ENCODE data around the gene NRIP3. TPM values are rescaled to one million over a fixed set of nuclear protein-coding genes. Genes with fewer than 3 reads are reported as not detected.

The NRIP3 gene
- total RNA-seq: 1 to 10 TPM; 1.9 to 2.4 (median 2.0) TPM

DNA sequence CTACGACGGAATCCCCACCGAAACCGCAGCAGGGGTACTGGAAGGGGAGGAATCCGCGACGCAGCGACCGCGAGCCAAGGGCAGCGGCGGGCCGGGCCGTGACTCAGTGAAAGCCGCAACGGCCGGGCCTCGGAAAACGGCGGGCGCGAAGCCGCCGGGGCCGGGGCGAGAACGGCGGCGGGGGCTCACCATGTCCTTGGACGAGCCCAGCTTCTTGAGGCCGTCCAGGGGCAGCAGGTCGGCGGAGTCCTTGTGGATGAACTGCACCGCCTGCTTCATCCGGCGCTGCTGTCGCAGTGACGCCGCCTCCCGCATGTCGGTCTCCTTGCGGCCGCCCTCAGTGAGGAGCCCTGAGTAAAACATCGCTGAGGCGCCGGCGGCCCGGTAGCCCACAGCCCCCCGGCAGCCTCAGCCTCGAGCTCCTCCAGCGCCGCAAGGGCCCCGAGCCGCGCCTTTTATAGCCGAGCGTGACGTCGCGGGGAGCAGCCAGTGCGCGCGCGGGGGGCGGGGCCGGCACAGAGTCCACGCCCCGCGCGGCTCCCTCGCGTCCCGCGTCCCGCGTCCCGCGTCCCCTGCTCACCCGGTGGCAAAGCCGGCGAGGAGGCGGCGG is at the start of gene NRIP3:
TSS of gene NRIP3 (minus strand) at position 429 of the 610 bp plus-strand sequence. CDS start at position 363, 66 bp downstream.
- Mint-ChIP-seq H3K27me3 (ENCODE audit: low read depth) (peaks cover 43% of the 10 kb centered on the region), H3K4me3 (peak within 1 kb of the TSS; percentile 78)

DNA sequence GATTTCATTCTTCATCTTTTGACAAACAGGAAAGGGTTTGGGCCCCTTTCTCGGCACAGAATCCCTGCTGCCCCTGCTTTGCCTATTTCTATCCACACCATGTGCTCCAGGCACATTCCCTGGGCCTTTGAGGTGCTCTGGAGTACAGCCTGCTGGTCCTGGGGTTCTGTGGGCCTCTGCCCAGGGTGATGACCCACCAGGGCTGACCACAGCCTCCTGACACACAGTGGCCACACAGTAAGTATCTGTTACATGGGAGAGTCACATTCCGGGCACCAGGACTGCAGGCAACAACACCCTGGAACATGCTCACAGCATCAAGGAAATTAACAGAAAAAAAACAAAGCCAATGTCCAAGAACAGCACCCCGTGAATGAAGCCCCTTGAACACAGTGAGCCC is 48.5 kb upstream of the NRIP3 start:
- Mint-ChIP-seq H3K4me3 (no peak overlapping the region), H3K4me1 (ENCODE audit: low read depth) (no peaks in the 10 kb centered on the region), H3K36me3 (ENCODE audit: insufficient read depth) (no peaks in the 10 kb centered on the region), H3K27me3 (ENCODE audit: low read depth) (no peaks in the 10 kb centered on the region), H3K9me3 (no peaks in the 10 kb centered on the region)
- no peak for DNase-seq
- no peak for ATAC-seq

More for the DNA sequence above, at the start of gene NRIP3:
- Mint-ChIP-seq H3K4me1 (ENCODE audit: low read depth) (peaks cover 31% of the 10 kb centered on the region), H3K36me3 (ENCODE audit: insufficient read depth) (no peaks in the 10 kb centered on the region), H3K9me3 (no peaks in the 10 kb centered on the region)
- ATAC-seq: peak; percentile 62 to 66
- DNase-seq: peak; percentile 75

DNA sequence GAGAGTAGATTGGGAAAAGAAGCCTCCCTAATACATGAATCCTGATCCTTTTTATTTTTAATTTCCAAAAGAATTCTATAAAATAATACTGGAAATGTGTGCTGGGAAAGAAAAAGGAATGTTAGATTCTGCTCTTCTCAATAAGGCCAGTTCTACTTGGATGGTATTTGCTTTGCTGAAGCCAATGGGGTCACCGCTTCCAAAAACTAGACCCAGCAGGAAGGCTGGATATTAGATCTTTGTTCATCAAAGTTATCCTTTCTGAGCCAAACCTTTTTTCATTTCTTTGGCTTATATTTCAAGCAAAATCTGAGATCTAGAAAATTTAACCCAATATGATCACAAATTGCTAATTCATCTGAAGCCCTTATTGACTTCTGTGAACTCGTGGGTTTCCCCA is 46.2 kb upstream of the NRIP3 start:
- H3K4me1 Mint-ChIP-seq (ENCODE audit: low read depth): no peaks in the 10 kb centered on the region
- no peaks in the 10 kb centered on the region for H3K36me3 Mint-ChIP-seq (ENCODE audit: insufficient read depth)
- ATAC-seq: no peak
- no peak overlapping the region for H3K4me3 Mint-ChIP-seq
- H3K9me3 Mint-ChIP-seq: no peaks in the 10 kb centered on the region
- no peak for DNase-seq
- no peaks in the 10 kb centered on the region for H3K27me3 Mint-ChIP-seq (ENCODE audit: low read depth)

DNA sequence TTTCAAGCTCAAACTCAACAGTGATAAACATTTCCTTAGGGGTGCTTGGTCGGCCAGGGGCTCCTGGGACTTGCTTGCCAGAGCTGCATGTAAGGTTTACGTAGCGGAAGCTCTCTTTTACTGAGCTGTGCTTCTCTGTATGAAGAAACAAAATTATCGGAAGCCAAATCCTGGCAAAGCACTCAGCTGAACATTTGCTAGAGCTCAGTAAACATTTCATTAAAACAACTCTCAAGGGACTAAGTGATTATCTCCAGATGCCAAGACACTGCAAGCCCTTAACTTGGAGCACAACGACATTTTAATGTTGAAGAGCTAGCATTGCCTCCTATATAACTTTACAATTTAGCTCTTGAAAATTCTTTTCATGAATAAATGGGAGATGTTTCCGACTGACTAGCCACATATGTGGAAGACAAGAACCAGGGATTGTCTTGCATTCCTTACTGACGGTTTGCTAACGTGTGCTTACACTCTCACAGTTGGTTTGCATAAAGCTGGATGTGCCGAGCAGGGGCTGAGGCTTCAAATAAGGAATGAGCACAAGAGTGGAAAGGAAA is 44.2 kb upstream of the NRIP3 start:
- no peak for ATAC-seq
- no peaks in the 10 kb centered on the region for H3K27me3 Mint-ChIP-seq (ENCODE audit: low read depth)
- H3K4me1 Mint-ChIP-seq (ENCODE audit: low read depth): no peaks in the 10 kb centered on the region
- no peaks in the 10 kb centered on the region for H3K9me3 Mint-ChIP-seq
- H3K36me3 Mint-ChIP-seq (ENCODE audit: insufficient read depth): no peaks in the 10 kb centered on the region
- H3K4me3 Mint-ChIP-seq: no peak overlapping the region
- DNase-seq: no peak

DNA sequence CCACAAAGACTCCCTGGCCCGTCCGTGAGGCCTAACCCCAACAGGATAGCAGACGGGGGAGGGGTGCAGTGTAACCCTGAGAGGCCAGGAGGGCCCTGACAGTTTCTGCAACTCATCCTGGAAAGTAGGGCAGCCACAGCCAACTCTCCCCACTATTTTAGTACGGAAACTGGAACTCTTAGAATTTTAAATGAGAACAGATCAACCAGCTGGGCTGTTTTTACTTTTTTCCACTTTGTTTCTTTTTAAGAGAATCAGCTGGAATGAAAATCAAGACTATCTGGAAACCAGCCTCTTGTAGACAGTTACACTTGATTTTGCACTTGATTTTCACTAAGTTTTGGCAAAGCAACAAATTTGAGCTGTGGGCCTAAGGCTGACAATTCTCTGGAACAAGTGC is 42.7 kb upstream of the NRIP3 start:
- ATAC-seq (no peak), DNase-seq (no peak)
- no peaks in the 10 kb centered on the region for H3K27me3 Mint-ChIP-seq (ENCODE audit: low read depth)
- H3K36me3 Mint-ChIP-seq (ENCODE audit: insufficient read depth): no peaks in the 10 kb centered on the region
- no peaks in the 10 kb centered on the region for H3K4me1 Mint-ChIP-seq (ENCODE audit: low read depth)
- no peaks in the 10 kb centered on the region for H3K9me3 Mint-ChIP-seq
- H3K4me3 Mint-ChIP-seq: no peak overlapping the region

DNA sequence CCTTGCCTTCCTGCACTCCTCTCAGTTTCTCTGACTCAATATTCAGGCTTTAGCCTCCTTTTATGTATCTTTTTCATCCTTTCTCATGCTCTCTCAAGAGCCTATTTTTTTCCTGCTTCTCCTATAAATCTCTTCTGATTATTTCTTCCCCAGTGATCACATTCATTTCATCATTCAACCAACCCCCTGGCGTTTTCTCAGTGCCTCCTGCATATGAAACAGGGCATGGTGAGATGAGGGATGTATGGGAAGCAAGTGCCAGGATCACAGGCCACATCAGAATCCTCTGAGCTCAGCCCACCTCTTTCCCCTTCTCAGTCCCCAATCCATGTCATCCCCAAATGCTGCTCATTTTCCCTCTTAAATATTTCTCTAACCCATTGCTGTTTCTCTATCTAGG is 38.7 kb upstream of the NRIP3 start:
- H3K9me3 Mint-ChIP-seq: no peaks in the 10 kb centered on the region
- H3K27me3 Mint-ChIP-seq (ENCODE audit: low read depth): peaks cover 11% of the 10 kb centered on the region
- ATAC-seq (no peak), DNase-seq (no peak)
- H3K4me3 Mint-ChIP-seq: no peak overlapping the region
- H3K4me1 Mint-ChIP-seq (ENCODE audit: low read depth): no peaks in the 10 kb centered on the region
- no peaks in the 10 kb centered on the region for H3K36me3 Mint-ChIP-seq (ENCODE audit: insufficient read depth)

DNA sequence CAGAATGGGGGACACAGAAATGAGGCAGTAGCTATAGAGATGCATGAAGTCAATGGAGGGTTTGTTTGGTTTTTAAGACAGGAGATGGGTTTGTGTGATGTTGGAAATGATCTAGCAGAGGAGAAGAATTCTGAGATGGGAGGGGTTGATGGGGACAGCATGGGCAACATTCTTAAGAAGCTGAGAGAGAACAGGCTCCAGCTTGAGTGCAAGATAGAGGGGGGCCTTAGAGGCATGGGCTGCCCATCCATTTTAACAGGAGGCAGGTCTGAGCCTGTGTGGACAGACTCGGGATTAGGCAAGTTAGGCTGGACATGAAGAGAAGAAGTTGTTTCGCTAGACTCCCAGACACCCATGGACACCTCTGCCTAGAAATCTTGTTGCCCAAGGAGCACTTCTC is 37.9 kb upstream of the NRIP3 start:
- H3K36me3 Mint-ChIP-seq (ENCODE audit: insufficient read depth): no peaks in the 10 kb centered on the region
- no peak for DNase-seq
- H3K27me3 Mint-ChIP-seq (ENCODE audit: low read depth): peaks cover 11% of the 10 kb centered on the region
- H3K9me3 Mint-ChIP-seq: no peaks in the 10 kb centered on the region
- H3K4me3 Mint-ChIP-seq: no peak overlapping the region
- ATAC-seq: no peak
- no peaks in the 10 kb centered on the region for H3K4me1 Mint-ChIP-seq (ENCODE audit: low read depth)

DNA sequence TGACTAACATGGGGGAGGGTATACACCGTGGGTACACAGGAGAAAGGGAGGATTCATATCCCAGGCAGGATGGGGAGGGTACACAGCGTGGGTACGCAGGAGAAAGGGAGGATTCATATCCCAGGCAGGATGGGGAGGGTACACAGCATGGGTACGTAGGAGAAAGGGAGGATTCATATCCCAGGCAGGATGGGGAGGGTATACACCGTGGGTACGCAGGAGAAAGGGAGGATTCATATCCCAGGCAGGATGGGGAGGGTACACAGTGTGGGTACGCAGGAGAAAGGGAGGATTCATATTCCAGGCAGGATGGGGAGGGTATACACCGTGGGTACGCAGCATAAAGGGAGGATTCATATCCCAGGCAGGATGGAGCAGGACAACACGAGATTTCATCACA is 36.6 kb upstream of the NRIP3 start:
- ATAC-seq: no peak
- H3K36me3 Mint-ChIP-seq (ENCODE audit: insufficient read depth): no peaks in the 10 kb centered on the region
- peaks cover 11% of the 10 kb centered on the region for H3K27me3 Mint-ChIP-seq (ENCODE audit: low read depth)
- no peak for DNase-seq
- H3K9me3 Mint-ChIP-seq: no peaks in the 10 kb centered on the region
- no peak overlapping the region for H3K4me3 Mint-ChIP-seq
- no peaks in the 10 kb centered on the region for H3K4me1 Mint-ChIP-seq (ENCODE audit: low read depth)

DNA sequence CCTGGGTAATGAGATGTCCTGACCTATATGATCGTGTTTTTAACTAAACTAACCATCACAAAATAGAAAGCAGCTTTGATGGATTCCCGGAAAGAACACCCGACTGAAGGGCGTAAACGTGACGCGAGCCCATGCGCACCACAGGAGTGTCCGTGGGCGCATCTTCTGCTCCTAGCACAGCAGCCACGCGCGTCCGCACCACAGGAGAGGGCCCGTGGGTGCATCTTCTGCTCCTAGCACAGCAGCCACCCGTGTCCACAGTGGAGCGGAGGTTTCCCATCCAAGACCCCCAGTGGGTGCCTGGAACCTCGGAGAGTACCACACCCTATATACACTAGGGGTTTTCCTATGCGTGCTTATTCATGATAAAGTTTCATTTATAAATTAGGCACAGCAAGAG is 36.1 kb upstream of the NRIP3 start:
- Mint-ChIP-seq H3K9me3 (no peaks in the 10 kb centered on the region), H3K4me1 (ENCODE audit: low read depth) (no peaks in the 10 kb centered on the region), H3K36me3 (ENCODE audit: insufficient read depth) (no peaks in the 10 kb centered on the region), H3K4me3 (no peak overlapping the region), H3K27me3 (ENCODE audit: low read depth) (peaks cover 11% of the 10 kb centered on the region)
- DNase-seq (no peak), ATAC-seq (no peak)

DNA sequence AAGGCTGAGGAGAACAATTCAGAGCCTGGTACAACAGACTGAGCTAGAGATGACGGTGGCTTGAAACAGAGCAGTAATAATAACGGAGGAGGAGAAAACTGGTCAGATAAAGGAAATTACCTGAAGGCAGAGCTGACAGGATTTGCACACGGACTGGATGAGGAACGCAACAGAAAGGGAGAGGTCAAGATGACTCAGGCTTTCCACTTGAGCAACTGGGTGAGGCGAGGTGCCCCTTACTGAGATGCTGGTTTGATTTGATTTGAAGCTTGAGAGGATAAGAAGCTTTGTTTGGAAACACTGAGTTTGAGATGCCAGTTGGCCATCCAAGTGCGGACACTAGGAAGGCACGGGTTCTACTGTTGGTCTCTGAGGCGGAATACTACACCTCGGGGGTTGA is 35.4 kb upstream of the NRIP3 start:
- ATAC-seq: no peak
- Mint-ChIP-seq H3K27me3 (ENCODE audit: low read depth) (peaks cover 11% of the 10 kb centered on the region), H3K4me1 (ENCODE audit: low read depth) (no peaks in the 10 kb centered on the region), H3K36me3 (ENCODE audit: insufficient read depth) (no peaks in the 10 kb centered on the region), H3K4me3 (no peak overlapping the region), H3K9me3 (no peaks in the 10 kb centered on the region)
- no peak for DNase-seq

DNA sequence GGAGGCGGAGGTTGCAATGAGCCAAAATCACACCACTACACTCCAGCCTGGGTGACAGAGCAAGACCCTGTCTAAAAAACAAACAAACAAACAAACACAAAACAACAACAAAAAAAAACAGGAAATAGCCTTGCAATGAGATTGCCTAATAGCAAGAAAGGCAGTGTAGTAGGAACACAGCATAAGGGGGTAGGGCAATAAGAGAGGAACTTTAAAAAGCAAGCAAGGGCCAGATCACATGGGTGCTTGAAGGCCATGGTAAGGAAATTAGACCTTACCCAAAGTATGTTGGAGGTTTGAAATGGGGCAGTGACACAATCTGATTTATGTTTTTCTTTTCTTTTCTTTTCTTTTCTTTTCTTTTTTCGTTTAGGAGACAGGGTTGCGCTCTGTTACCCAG is 34.7 kb upstream of the NRIP3 start:
- ATAC-seq: no peak
- H3K27me3 Mint-ChIP-seq (ENCODE audit: low read depth): peaks cover 11% of the 10 kb centered on the region
- no peaks in the 10 kb centered on the region for H3K4me1 Mint-ChIP-seq (ENCODE audit: low read depth)

DNA sequence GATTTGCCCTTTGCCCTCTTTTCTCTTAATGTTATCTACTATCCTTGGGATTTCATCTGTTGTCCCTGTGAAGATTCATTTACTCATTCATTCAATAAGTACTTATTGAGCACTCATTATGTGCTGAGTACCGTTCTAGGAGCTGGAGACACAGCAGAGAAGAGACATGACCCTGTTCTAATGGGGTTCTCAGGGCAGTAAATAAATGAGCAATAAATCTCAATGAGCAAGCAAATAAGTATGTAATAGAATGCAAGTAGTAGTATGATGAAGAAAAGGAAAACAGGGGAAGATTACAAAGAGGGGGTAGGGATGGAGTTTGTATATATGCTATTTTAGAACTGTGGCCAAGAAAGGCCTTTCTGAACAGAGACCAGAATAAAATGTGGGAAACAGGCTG is 34.2 kb upstream of the NRIP3 start:
- Mint-ChIP-seq H3K9me3 (no peaks in the 10 kb centered on the region), H3K36me3 (ENCODE audit: insufficient read depth) (no peaks in the 10 kb centered on the region)

More for the DNA sequence above, 34.7 kb upstream of the NRIP3 start:
- no peak overlapping the region for H3K4me3 Mint-ChIP-seq
- H3K36me3 Mint-ChIP-seq (ENCODE audit: insufficient read depth): no peaks in the 10 kb centered on the region
- no peaks in the 10 kb centered on the region for H3K9me3 Mint-ChIP-seq
- no peak for DNase-seq

DNA sequence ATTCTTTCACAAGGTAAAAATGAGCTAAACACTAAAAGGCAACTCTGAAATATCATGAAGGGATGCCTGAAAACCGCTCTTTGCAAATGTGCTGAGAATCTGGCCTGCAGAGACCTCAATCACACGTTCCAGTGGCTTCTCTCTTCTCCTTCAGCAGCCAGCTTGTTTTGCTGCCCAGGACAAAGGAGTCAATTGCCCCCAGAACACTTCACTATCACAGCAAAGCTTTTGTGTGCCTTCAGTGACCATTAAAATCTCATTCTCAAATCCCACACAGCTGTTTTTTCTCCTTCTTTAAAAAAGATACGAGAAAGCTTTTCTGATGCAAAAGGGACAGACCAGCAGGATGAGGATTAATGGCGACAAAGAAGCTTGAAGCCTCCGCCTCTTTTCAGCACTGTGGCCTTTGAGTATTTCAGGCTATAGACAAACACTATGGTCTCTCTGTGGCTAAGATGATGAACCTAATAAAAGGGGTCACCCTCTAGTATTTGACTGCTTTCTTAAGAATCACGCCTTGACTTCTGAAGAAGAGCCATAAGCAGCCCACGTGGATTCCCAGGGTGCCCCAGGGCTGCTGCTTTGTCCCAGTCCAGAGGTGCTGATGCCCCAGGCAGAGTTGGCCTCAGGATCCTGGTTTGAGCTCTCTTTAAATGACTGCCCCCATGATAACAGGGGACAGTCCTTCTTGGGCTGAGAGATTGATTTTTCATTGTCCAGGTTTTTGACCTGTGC is 33.4 kb upstream of the NRIP3 start:
- H3K27me3 Mint-ChIP-seq (ENCODE audit: low read depth): peaks cover 11% of the 10 kb centered on the region
- no peaks in the 10 kb centered on the region for H3K36me3 Mint-ChIP-seq (ENCODE audit: insufficient read depth)
- H3K9me3 Mint-ChIP-seq: no peaks in the 10 kb centered on the region

More for the DNA sequence above, 34.2 kb upstream of the NRIP3 start:
- no peak for DNase-seq
- no peak overlapping the region for H3K4me3 Mint-ChIP-seq
- no peaks in the 10 kb centered on the region for H3K4me1 Mint-ChIP-seq (ENCODE audit: low read depth)
- ATAC-seq: no peak
- peaks cover 11% of the 10 kb centered on the region for H3K27me3 Mint-ChIP-seq (ENCODE audit: low read depth)

DNA sequence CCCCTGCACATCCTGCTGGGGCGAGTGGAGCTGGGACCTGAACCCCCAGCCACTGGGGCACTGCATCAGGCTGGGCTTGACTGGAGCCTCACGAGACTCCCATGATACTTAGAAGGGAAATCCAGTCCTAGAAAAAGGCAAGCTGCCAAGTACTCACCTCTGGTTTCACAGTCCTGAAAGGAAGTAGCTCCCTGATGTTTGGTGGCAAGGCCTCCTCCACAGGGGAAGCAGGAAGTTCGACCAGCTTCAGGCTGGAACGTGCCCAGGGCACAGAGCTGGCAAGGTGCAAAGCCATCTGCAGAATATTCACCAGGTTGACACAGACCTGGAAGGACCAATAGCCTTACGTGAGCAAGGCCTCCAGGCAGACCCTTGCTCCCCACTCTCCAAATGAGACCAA is 26.8 kb upstream of the NRIP3 start:
- ATAC-seq (no peak), DNase-seq (no peak)
- Mint-ChIP-seq H3K36me3 (ENCODE audit: insufficient read depth) (no peaks in the 10 kb centered on the region), H3K4me3 (no peak overlapping the region), H3K4me1 (ENCODE audit: low read depth) (no peaks in the 10 kb centered on the region), H3K27me3 (ENCODE audit: low read depth) (no peaks in the 10 kb centered on the region), H3K9me3 (no peaks in the 10 kb centered on the region)

More for the DNA sequence above, 33.4 kb upstream of the NRIP3 start:
- ATAC-seq (no peak), DNase-seq (no peak)
- Mint-ChIP-seq H3K4me3 (no peak overlapping the region), H3K4me1 (ENCODE audit: low read depth) (no peaks in the 10 kb centered on the region)

DNA sequence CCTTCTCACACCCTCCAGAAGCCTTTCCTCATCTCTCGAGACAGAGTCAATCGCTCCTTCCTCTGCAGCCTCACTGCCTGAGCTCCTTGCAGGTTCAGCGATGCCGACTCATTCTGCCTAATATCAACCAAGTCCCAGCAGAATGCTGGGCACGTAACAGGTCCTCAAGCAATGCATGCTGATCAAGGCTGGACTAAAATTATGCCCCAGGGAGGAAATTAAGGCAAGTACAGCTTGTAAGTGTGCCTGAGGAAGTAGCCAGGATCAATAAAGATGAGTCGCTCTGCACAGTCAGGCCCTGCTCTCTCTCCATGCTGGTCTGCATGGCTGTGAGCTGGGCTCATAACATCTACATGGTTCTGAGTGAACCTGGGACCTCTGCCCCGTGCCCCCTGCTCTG is 25.6 kb upstream of the NRIP3 start:
- H3K27me3 Mint-ChIP-seq (ENCODE audit: low read depth): peaks cover 2% of the 10 kb centered on the region
- H3K36me3 Mint-ChIP-seq (ENCODE audit: insufficient read depth): no peaks in the 10 kb centered on the region
- DNase-seq (no peak), ATAC-seq (no peak)
- no peak overlapping the region for H3K4me3 Mint-ChIP-seq
- H3K4me1 Mint-ChIP-seq (ENCODE audit: low read depth): no peaks in the 10 kb centered on the region
- H3K9me3 Mint-ChIP-seq: no peaks in the 10 kb centered on the region
